Ramos (cell line): Measurements from ENCODE around the gene DRD2.
"Not testable (repeated sequence)": the region's sequence is repeated elsewhere in the genome, so short reads cannot be mapped to it uniquely, and the experiment has no call there.

ENCODE experiments used
- in situ Hi-C: fragments of 300-500 bp; cut with MboI; formaldehyde crosslinking; loops from one replicate; pipeline ENCODE4 v1.14.3; 2022; ENCODE audit warnings: low sequenced_read_pairs; ENCODE audit not compliant: unreplicated experiment

The DRD2 gene

GRCh38 chr11:113475160-113475761 lies at the start of gene DRD2:
Gene DRD2 (minus strand): TSS chr11:113475398. CDS start chr11:113424651, 50,747 bp downstream.
- in situ Hi-C loops: no loop called here

DNA sequence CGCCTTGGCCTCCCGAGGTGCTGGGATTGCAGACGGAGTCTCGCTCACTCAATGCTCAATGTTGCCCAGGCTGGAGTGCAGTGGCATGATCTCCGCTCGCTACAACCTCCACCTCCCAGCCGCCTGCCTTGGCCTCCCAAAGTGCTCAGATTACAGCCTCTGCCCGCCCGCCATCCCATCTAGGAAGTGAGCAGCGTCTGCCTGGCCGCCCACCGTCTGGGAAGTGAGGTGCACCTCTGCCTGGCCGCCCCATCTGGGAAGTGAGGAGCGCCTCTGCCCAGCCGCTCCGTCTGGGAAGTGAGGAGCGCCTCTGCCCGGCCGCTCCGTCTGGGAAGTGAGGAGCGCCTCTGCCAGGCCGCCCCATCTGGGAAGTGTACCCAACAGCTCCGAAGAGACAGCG lies 48.7 kb upstream of the DRD2 start:
- in situ Hi-C loops: not testable (repeated sequence)

DNA sequence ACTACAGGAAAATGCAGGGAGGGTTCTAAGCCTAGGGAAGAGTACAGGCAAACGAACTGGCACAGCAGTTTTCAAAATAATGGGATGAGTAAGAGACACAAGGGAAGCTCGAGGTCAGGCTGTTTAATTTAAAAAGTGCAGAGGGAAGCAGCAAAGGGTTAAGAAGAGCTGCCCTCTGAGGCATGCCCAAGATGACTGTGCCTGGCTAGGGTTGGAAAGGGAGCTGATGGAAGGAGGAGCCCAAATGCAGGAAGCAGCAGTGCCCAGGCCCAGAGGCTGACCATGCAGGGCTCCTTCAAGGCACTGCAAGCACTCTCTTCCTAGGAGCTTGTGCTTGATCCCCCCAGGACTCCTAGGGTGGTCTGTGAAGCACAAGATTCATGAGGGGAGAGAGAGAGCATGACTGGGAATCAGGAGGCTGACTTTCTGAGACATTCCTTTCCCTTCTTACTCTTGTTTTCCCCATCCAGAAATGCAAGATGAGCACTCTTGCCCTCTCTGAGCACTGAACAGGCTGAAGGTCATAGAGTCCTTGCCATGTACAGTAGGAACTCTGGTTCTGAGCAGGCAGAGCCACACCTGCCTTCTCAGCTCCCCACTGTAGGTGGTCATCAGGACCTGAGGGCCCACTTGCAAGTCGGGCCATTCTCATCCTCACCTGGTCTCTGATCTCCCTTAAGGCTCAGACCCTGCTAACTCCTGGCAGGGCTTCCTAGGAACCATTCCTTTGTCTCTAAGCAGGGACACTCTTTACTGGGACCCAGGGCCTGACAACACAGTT lies 46.7 kb upstream of the DRD2 start:
- in situ Hi-C loops: no loop called here

- in situ Hi-C loops: no loop called here
Measured at GRCh38 chr11:113519989-113520613, 44.9 kb upstream of the DRD2 start.

DNA sequence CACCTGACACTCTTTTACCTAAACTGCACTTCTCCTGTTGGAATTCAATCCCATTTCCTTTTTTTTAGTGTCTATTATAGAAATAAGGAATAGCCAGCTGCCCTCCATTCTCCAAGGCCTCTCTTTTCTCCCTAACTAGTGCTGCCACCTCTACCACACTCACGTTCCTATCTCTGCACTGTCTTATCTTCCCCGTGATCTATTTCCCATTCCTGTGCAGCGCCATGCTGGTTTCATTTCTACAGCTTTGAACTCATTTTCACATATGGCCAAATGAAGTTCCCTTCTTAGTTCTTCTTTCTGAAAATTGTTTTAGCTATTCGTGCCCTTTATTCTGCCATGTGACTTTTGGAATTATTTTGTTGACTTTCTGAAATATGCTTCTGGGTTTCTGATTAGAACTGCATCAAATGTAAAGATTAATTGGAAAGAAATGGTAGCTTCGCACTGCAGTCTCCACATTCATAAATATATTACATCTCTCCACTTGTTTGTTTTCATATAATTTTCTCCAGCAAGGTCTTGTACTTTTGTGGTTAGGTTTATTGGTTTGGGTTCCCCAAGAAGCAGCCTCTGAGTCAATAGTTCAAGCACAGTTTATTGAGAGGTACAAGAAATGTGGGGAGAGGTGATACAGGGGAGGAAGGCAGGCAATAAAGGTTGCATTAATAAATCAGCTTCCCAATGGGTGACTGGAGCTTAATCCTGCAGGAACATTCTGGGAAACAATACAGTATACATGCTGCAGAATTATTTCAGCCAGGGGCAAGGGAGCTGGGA lies 43.7 kb upstream of the DRD2 start:
- in situ Hi-C loops: no loop called here

GRCh38 chr11:113517361-113517760 lies 42.2 kb upstream of the DRD2 start:
- in situ Hi-C loops: no loop called here

- in situ Hi-C loops: no loop called here
Measured at GRCh38 chr11:113514856-113515255, 39.7 kb upstream of the DRD2 start.

DNA sequence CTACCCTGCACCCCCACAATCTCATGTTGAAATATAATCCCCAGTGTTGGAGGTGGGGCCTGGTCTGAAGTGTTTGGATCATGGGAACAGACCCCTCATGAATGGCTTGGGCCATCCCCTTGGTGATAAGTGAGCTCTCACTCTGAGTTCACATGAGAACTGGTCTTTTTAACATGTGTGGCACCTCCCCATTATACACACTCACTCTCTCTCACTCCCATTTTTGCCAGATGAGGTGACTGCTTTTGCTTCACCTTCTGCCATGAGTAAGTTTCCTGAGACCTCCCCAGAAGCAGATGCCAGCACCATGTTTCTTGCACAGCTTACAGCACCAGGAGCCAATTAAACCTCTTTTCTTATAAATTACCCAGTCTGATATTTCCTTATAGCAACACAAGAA lies 32.1 kb upstream of the DRD2 start:
- in situ Hi-C loops: no loop called here

DNA sequence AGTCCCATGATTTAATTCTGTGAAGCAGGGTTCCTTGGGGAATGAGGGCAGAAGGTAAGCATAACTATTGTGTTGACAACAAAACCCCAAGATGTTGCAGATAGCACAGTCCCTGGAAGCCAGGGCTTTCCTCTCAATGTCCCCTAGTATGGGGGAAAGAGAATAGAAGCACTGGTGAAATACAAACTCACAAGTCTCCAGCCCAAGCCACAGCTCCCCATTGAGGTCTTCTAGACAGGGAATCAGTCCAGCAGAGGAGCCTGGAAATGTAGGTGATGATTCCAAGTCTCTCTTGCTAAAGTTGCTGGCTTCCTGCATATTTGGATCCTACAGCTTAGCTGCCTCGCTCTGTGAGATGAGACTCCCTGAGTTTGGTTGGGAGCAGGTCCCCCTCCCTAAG lies 31.7 kb upstream of the DRD2 start:
- in situ Hi-C loops: no loop called here

- in situ Hi-C loops: no loop called here
Measured at GRCh38 chr11:113506461-113506860, 31.3 kb upstream of the DRD2 start.

DNA sequence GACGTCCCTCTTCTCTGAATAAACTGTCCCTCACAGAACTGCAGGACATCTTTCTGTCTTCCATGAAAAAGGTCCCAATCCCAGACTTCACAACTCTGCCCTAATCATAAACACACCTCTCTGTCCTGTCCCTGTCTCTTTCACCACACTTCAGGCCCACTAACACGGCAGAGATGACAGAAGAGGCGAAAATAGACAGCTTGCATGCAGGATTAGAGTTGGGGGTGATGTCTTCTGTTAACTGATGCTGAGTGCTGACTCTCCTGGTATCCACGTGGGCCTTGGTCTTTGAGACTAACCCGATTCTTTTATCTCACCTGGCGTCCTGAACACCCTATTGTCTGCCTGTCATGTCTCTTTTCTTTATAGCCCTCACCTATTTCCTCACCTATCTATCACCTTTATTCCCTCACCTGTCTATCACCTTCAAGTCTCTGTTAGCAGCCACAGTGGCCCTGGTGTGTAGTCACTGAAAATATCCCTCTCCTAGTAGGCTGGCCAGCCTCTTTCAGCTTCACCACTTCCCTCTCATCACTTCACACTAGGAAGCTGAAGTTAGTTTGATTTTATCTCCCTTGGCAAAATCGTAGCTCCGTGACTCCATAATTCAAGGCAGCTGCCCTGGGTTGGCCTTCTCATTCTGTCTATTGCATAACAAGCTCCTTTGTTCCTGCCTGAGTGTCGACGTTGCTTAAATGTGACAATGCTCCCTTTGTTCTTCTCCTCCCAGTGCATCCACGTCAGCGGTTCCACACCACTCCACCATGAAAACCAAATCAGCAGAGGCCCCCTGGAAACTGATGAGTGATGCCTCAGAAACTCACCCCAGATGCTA lies 30.6 kb upstream of the DRD2 start:
- in situ Hi-C loops: no loop called here

- in situ Hi-C loops: no loop called here
Measured at GRCh38 chr11:113505046-113505445, 29.8 kb upstream of the DRD2 start.

- in situ Hi-C loops: no loop called here
Measured at GRCh38 chr11:113504586-113504985, 29.4 kb upstream of the DRD2 start.

- in situ Hi-C loops: no loop called here
Measured at GRCh38 chr11:113504071-113504470, 28.9 kb upstream of the DRD2 start.

- in situ Hi-C loops: no loop called here
Measured at GRCh38 chr11:113497066-113497910, 22.1 kb upstream of the DRD2 start.

DNA sequence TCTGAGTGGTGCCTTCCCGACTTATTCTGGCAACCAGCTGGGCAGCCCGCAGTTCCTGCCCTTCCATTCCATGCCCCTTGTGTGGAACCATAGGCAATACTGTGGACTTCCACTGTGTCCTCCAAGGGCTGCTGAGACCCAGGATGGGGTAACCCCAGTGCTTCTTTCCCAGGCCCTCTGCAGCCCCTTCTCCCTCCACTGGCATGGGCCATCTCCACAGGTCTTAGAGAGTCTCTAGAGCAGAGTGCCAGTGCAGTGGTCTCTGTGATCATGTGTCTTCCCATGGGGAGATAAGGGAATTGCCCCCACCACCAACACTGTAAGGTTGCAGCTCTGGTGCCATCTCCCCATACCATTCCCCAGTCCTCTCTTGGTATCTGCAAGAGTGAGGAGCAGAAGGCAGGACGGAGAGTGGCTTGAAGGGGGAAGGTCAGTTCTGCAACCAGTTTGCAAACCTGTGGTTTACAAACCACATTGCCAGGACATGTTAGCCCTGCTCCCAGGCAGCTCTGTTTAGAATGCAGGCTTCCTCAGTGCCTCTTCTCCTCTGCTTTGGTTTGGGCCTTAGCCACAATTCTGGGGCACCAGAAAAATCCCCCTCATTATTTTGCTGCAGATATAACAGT lies 20.9 kb upstream of the DRD2 start:
- in situ Hi-C loops: no loop called here

- in situ Hi-C loops: no loop called here
Measured at GRCh38 chr11:113494021-113494420, 18.8 kb upstream of the DRD2 start.

DNA sequence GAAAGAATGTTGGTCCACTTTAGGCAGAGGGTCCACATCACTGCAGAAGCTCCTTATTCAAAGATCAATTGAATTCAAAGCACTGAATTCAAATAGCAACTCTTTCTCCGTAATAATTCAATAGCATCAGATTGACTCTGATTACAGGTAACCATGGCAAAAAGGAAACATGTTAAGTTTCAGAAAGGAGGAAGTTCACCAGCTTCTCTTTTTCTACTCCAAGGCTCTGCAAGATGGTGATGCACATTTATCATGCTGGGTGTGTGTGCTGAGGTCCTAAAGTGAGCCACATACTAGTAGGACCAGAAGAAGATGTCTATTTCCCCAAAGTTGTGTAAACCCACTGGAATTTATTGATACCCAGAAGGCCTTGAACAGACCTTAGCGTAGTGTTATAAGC lies 18.0 kb upstream of the DRD2 start:
- in situ Hi-C loops: no loop called here

DNA sequence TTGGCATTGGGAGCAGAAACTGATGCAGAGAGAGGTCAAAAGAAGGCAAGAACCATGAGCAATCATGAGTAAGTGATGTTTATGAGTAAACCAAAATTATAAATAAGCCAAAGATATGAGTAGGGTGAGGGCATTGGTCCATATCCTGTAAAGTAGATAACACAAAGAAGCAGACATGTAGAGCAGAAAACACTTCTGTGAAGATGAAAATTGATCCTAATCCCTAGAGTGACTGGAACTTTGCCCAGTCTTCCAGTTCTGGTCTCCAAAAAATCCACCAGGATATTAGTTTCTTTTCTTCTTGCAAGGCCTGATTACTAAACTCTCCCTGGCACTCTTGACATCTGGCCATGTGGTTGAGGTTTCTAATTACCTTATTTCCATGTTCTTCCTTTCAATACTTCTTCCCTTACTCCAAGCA lies 13.7 kb upstream of the DRD2 start:
- in situ Hi-C loops: no loop called here
